ENCODE measurements around the gene ANKRD40.

- no peak for TF ChIP-seq CTBP1 (IDR thresholded peaks at IDR 0.05; ENCODE audit: borderline replicate concordance)
- TF ChIP-seq SP1 (IDR thresholded peaks at IDR 0.05), result no peak
- TF ChIP-seq BHLHE40 (IDR thresholded peaks at IDR 0.05; ENCODE audit: borderline replicate concordance), result no peak
- TF ChIP-seq ZNF384 (IDR thresholded peaks at IDR 0.05), result no peak
- TF ChIP-seq ELF4 (IDR thresholded peaks at IDR 0.05), result no peak
Observed at GRCh38 chr17:50686494-50687199, 21.1 kb downstream of the ANKRD40 start.
